Fibroblast of lung (primary cell): ENCODE results near the gene EPS8L1. TPM values are rescaled to one million over a fixed set of nuclear protein-coding genes. Genes with fewer than 3 reads are reported as not detected.

ENCODE experiments used
- DNase-seq, 2 donors: peaks; one replicate each; pipeline versions ENCODE4 v3.0.0 to v3.0.0-alpha.2; 2010; ENCODE audit warnings: low read depth in 2 of 2
- H2AFZ ChIP-seq: 2 replicates; pipeline ENCODE4 v1.5.1; 2012; ENCODE audit warnings: low read length, control low read depth, inconsistent platforms
- H3K27ac ChIP-seq: 2 replicates; pipeline ENCODE4 v1.5.1; 2011; ENCODE audit warnings: low read length, control low read depth; ENCODE audit not compliant: insufficient read depth
- H3K27me3 ChIP-seq: 2 replicates; pipeline ENCODE4 v1.5.1; 2011; ENCODE audit warnings: mild to moderate bottlenecking, low read length; ENCODE audit not compliant: control insufficient read depth, insufficient read depth
- H3K36me3 ChIP-seq: 2 replicates; pipeline ENCODE4 v1.5.1; 2011; ENCODE audit warnings: low read length; ENCODE audit not compliant: control insufficient read depth, insufficient read depth
- H3K4me1 ChIP-seq: 2 replicates; pipeline ENCODE4 v1.5.1; 2011; ENCODE audit warnings: low read length; ENCODE audit not compliant: control insufficient read depth, insufficient read depth; ENCODE audit errors: extremely low read depth
- H3K4me2 ChIP-seq: 2 replicates; pipeline ENCODE4 v1.5.1; 2011; ENCODE audit warnings: low read length, control low read depth; ENCODE audit not compliant: insufficient read depth; ENCODE audit errors: extremely low read depth
- H3K4me3 ChIP-seq, 4 experiments: fragments of 200-600 bp in 1 of 4; sonication (generic) in 1 of 4; replicated peaks in 1 of 4; 2 replicates each; pipeline ENCODE4 v1.5.1; 2011 to 2016; ENCODE audit warnings: low read length in 4 of 4, low read depth in 3 of 4, mild to moderate bottlenecking in 3 of 4, control low read depth in 2 of 4, inconsistent platforms in 1 of 4, mixed read lengths in 1 of 4; ENCODE audit not compliant: insufficient read depth in 1 of 4; ENCODE audit errors: control extremely low read depth in 1 of 4
- H3K79me2 ChIP-seq: 2 replicates; pipeline ENCODE4 v1.5.1; 2012; ENCODE audit warnings: mild to moderate bottlenecking, low read length, inconsistent platforms; ENCODE audit not compliant: control insufficient read depth, insufficient read depth
- H3K9ac ChIP-seq: 2 replicates; pipeline ENCODE4 v1.5.1; 2011; ENCODE audit warnings: mild to moderate bottlenecking, low read length, control low read depth; ENCODE audit not compliant: insufficient read depth
- H3K9me3 ChIP-seq: 2 replicates; pipeline ENCODE4 v1.5.1; 2012; ENCODE audit warnings: low read depth, low read length; ENCODE audit not compliant: control insufficient read depth, insufficient read depth
- H4K20me1 ChIP-seq: 2 replicates; pipeline ENCODE4 v1.5.1; 2011; ENCODE audit warnings: low read length; ENCODE audit not compliant: control insufficient read depth, insufficient read depth; ENCODE audit errors: extremely low read depth
- CTCF ChIP-seq, 2 donors: IDR thresholded peaks in 1 of 2; conservative IDR thresholded peaks in 1 of 2; 1 replicate in 1 of 2; 2 replicates in 1 of 2; pipeline ENCODE4 v1.5.1; 2011 to 2012; ENCODE audit warnings: low read length in 2 of 2, control low read depth in 1 of 2, inconsistent platforms in 1 of 2, low read depth in 1 of 2, mild to moderate bottlenecking in 1 of 2
- EZH2 ChIP-seq: IDR thresholded peaks from 2 replicates; pipeline ENCODE4 v1.5.1; 2012; ENCODE audit warnings: low read length, control low read depth, mild to moderate bottlenecking; ENCODE audit errors: missing control alignments
- polyA plus RNA-seq, 2 donors: library from polyadenylated mRNA; depleted of rRNA in 1 of 2; stranded (reverse) in 1 of 2; unstranded in 1 of 2; fragments of >200 nt; gene quantifications; 2 replicates each; pipeline ENCODE4 v1.2.1, GENCODE V29; 2011 to 2012; ENCODE audit warnings: missing spikeins in 1 of 2
- total RNA-seq: library from RNA; depleted of rRNA; stranded (reverse); fragments of >200 nt; gene quantifications from 2 replicates; pipeline ENCODE4 v1.2.1, GENCODE V29; 2014

EPS8L1 gene
- total and polyA plus RNA-seq, 2 donors (not counting 1 experiment from before 2014, with no cell fraction given) = 0.17 to 1.9 TPM

DNA sequence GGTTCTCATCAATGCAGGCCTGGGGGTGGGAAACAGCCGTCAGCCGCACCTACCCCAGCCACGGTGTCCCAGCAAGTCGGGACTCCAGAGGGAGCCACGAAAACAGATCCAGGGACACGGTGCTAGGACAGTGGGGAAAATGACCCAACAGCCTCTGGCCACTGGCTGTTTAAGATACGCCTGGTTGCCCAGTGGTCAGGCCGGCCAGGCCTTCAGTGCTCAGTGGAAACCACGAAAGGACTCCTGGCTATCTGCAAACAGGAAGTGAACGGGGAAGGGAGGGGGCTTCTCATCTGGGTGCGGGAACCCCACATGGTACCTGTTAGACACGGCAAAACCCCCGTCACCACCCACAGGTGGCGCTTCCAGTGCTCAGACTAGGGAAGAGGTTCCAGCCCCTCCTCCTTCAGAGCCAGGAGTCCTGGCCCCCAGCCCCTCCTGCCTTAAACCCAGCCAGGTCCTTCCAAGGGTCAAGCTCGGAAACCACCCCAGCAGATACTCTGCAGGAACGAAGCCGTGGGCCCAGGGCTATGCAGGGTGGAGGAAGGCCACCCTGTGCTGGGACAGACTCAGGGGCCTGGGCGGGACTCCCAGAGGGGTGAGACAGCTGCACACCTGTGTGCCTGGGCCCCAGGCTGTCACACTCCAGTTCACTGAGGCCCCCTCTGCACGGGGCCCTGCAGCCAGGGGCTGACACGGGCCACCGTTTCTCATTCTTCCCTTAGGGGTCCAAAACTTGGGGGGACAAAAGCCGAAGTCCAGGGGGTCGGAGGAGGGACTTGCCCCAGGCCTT lies 37.3 kb downstream of the EPS8L1 start:
- TF ChIP-seq EZH2 = no peak
- TF ChIP-seq CTCF (conservative IDR thresholded peaks at IDR 0.05 in 1 of 2, IDR thresholded peaks at IDR 0.05 in 1 of 2; ENCODE audit: low read depth in 1 of 2, low read length in 2 of 2) = no peak
- H3K27me3 ChIP-seq = no peaks in the 10 kb centered on the region
- peaks cover 13% of the 10 kb centered on the region for H3K36me3 ChIP-seq
- H3K27ac ChIP-seq = peak overlapping the region; percentile 85
- H3K9ac ChIP-seq = peak overlapping the region; percentile 48
- H2AFZ ChIP-seq = no peak overlapping the region
- H3K9me3 ChIP-seq = no peaks in the 10 kb centered on the region
- peaks cover 67% of the 10 kb centered on the region for H3K79me2 ChIP-seq
- H4K20me1 ChIP-seq = no peaks in the 10 kb centered on the region
- no peak overlapping the region for H3K4me2 ChIP-seq
- DNase-seq = no peak
- peak overlapping the region in 1 of 4 experiments; percentile 28 for H3K4me3 ChIP-seq
- peaks cover 17% of the 10 kb centered on the region for H3K4me1 ChIP-seq

DNA sequence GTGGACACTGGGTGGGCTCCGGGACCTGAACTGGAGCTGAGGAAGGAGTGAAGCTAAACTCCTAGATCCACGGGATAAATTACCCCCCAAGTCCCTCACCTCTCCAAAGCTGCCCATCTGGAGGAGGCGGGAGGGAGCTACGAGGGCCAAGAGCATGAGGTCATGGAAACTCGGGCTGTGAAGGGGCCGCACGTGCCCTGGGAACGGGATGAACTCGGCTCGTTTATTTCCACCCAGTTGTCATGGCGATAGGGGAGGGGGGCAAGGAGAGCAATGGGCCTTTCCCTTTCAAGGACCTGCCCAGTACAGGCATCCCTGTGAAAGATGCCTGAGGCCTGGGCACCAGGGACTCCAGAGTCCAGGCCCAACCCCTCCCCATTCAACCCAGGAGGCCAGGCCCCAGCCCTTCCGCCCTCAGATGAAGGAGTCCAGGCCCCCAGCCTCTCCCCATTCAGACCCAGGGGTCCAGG lies 37.9 kb downstream of the EPS8L1 start:
- peaks cover 13% of the 10 kb centered on the region for H3K36me3 ChIP-seq
- no peak overlapping the region for H3K4me2 ChIP-seq
- H3K79me2 ChIP-seq = peaks cover 67% of the 10 kb centered on the region
- TF ChIP-seq EZH2 (no peak), CTCF (conservative IDR thresholded peaks at IDR 0.05 in 1 of 2, IDR thresholded peaks at IDR 0.05 in 1 of 2; ENCODE audit: low read depth in 1 of 2, low read length in 2 of 2) (no peak)
- no peaks in the 10 kb centered on the region for H4K20me1 ChIP-seq
- H3K4me3 ChIP-seq = peak overlapping the region in 1 of 4 experiments; percentile 28
- H2AFZ ChIP-seq = no peak overlapping the region
- DNase-seq = peak; percentile 83 to 94
- H3K9ac ChIP-seq = peak overlapping the region; percentile 48
- H3K27ac ChIP-seq = peak overlapping the region; percentile 85
- H3K4me1 ChIP-seq = peaks cover 19% of the 10 kb centered on the region
- H3K9me3 ChIP-seq = no peaks in the 10 kb centered on the region
- no peaks in the 10 kb centered on the region for H3K27me3 ChIP-seq

DNA sequence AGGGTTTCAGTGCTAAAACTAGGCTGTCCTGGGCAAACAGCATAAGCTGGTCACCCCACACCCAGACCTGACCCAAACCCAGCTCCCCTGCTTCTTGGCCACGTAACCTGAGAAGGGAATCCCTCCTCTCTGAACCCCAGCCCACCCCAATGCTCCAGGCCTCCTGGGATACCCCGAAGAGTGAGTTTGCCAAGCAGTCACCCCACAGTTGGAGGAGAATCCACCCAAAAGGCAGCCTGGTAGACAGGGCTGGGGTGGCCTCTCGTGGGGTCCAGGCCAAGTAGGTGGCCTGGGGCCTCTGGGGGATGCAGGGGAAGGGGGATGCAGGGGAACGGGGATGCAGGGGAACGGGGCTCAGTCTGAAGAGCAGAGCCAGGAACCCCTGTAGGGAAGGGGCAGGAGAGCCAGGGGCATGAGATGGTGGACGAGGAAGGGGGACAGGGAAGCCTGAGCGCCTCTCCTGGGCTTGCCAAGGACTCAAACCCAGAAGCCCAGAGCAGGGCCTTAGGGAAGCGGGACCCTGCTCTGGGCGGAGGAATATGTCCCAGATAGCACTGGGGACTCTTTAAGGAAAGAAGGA lies 39.0 kb downstream of the EPS8L1 start:
- Histone ChIP-seq H4K20me1 (no peaks in the 10 kb centered on the region), H3K9me3 (no peaks in the 10 kb centered on the region), H3K36me3 (peaks cover 10% of the 10 kb centered on the region), H3K4me2 (peak overlapping the region; percentile 49), H3K4me1 (peaks cover 19% of the 10 kb centered on the region), H3K4me3 (peak overlapping the region in 1 of 4 experiments; percentile 82), H2AFZ (no peak overlapping the region), H3K27ac (peak overlapping the region; percentile 85), H3K9ac (peak overlapping the region; percentile 28), H3K79me2 (peaks cover 63% of the 10 kb centered on the region), H3K27me3 (no peaks in the 10 kb centered on the region)
- no peak for DNase-seq
- TF ChIP-seq EZH2 (no peak), CTCF (conservative IDR thresholded peaks at IDR 0.05 in 1 of 2, IDR thresholded peaks at IDR 0.05 in 1 of 2; ENCODE audit: low read depth in 1 of 2, low read length in 2 of 2) (no peak)
